Prostate gland (tissue), 2 donors: ENCODE results near the gene HOXB1.

Experiments
- CTCF ChIP-seq, 4 experiments: fragments of 200-600 bp in 2 of 4; fragments of 450-650 bp in 2 of 4; sonication (generic) in 2 of 4; IDR thresholded peaks; 1 replicate in 3 of 4; 2 replicates in 1 of 4; pipeline ENCODE4 v1.5.1; 2016 to 2019; ENCODE audit warnings: antibody characterized with exemption in 4 of 4, mild to moderate bottlenecking in 2 of 4, moderate library complexity in 2 of 4
- POLR2A ChIP-seq: fragments of 450-650 bp; IDR thresholded peaks from one replicate; pipeline ENCODE4 v1.6.1; 2016; ENCODE audit warnings: antibody characterized with exemption, mild to moderate bottlenecking
- POLR2AphosphoS5 ChIP-seq: sonication (generic); formaldehyde crosslinking; IDR thresholded peaks from one replicate; pipeline ENCODE4 v1.6.1; 2017; ENCODE audit warnings: antibody characterized with exemption

- no peak for TF ChIP-seq CTCF (IDR thresholded peaks at IDR 0.05)
- TF ChIP-seq POLR2A = no peak
- peak; percentile 50 for TF ChIP-seq POLR2AphosphoS5
Observed at GRCh38 chr17:48522031-48522653, 8.7 kb downstream of the HOXB1 start.
